Tibial nerve (tissue), 4 donors: Measurements from ENCODE around the gene AARSD1.

ENCODE experiments used
- EP300 ChIP-seq, 2 donors: sonication (generic); formaldehyde crosslinking; IDR thresholded peaks; one replicate each; pipeline ENCODE4 v1.6.1; 2017; ENCODE audit warnings: antibody characterized with exemption in 2 of 2, mild to moderate bottlenecking in 1 of 2
- TF ChIP-seq, protein P1 (sequence below), 5 experiments: fragments of 200-600 bp in 3 of 5; fragments of 450-650 bp in 2 of 5; sonication (generic) in 3 of 5; IDR thresholded peaks; one replicate each; pipeline ENCODE4 v1.5.1; 2016 to 2019; ENCODE audit warnings: antibody characterized with exemption in 5 of 5, mild to moderate bottlenecking in 3 of 5, moderate library complexity in 2 of 5

DNA sequence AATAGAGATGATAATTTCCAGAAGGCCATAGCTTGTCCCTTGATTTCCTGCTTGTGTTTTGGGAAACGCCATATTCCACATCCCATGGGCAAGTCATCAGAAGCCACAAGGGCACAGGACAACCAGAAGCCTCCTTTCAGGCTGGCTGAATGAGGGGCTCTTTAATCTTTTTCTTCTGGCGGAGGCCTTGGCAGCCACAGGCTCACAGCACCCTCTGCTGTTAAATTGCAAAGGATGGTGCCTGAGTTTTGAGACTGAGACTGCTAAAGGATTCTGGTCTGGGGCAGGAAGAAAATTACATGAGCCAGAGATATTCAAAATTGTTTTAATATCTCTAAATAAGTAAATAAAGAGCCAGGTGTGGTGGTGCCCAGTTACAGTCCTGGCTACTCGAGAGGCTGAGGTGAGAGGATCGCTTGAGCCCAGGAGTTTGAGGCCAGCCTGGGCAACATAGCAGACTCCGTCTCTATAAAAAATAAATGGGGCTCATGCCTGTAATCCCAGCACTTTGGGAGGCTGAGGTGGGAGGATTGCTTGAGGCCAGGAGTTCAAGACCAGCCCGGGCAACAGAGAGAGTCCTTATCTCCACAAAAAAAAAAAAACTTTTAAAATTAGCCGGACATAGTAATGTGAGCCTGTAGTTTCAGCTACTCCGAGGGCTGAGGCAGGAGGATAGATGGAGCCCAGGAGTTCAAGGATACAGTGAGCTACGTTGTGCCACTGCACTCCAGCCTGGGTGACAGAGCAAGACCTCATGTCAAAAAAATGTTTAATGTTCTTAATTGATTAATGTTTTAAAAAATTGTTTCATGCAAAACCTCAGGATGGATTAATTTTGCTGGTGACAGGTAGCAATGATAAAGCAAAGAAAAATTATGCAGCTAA, 26.3 kb downstream of the AARSD1 start:
- no peak for TF ChIP-seq EP300 (IDR thresholded peaks at IDR 0.05)
- TF ChIP-seq, protein P1, sequence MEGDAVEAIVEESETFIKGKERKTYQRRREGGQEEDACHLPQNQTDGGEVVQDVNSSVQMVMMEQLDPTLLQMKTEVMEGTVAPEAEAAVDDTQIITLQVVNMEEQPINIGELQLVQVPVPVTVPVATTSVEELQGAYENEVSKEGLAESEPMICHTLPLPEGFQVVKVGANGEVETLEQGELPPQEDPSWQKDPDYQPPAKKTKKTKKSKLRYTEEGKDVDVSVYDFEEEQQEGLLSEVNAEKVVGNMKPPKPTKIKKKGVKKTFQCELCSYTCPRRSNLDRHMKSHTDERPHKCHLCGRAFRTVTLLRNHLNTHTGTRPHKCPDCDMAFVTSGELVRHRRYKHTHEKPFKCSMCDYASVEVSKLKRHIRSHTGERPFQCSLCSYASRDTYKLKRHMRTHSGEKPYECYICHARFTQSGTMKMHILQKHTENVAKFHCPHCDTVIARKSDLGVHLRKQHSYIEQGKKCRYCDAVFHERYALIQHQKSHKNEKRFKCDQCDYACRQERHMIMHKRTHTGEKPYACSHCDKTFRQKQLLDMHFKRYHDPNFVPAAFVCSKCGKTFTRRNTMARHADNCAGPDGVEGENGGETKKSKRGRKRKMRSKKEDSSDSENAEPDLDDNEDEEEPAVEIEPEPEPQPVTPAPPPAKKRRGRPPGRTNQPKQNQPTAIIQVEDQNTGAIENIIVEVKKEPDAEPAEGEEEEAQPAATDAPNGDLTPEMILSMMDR (IDR thresholded peaks at IDR 0.05): peak; percentile 25 to 66 (median 50)
